ENCODE results near the gene SCD5. TPM values are rescaled to one million over a fixed set of nuclear protein-coding genes. Genes with fewer than 3 reads are reported as not detected.

The SCD5 gene
- total and polyA plus RNA-seq, 11 donors, result 1.4 to 6.8 (median 2.5) TPM

- WGBS, 4 donors, result 79 to 82% (median 81%) methylated on average over 1 to 4 of the region's 4 CpGs
- H3K27ac ChIP-seq, result peak overlapping the region in 11 of 12 donors; percentile 1 to 75 (median 39)
- ATAC-seq, result peak in 3 of 4 donors; percentile 51 to 63 (median 63)
- H3K9me3 ChIP-seq, result no peaks in the 10 kb centered on the region
- peaks cover 0 to 21% (median 10%) of the 10 kb centered on the region in 12 donors for H3K4me1 ChIP-seq
- H3K4me3 ChIP-seq, result no peak overlapping the region
- TF ChIP-seq POLR2A (IDR thresholded peaks at IDR 0.05), result no peak
- no peak for TF ChIP-seq CTCF (IDR thresholded peaks at IDR 0.05)
- intact Hi-C loops (cut with DNase I), result no loop called here
- H3K36me3 ChIP-seq, result no peaks in the 10 kb centered on the region
- H3K27me3 ChIP-seq, result no peaks in the 10 kb centered on the region
- peak in 1 of 5 donors; percentile 37 for DNase-seq
These were observed 45.4 kb downstream of the SCD5 start for GRCh38 chr4:82753238-82753637.

GRCh38 chr4:82748810-82749470 lies 49.7 kb downstream of the SCD5 start:
- no peak for TF ChIP-seq CTCF (IDR thresholded peaks at IDR 0.05)
- no peak for TF ChIP-seq POLR2A (IDR thresholded peaks at IDR 0.05)
- intact Hi-C loops (cut with DNase I), result no loop called here
- Histone ChIP-seq H3K27ac (no peak overlapping the region), H3K36me3 (no peaks in the 10 kb centered on the region), H3K27me3 (no peaks in the 10 kb centered on the region), H3K4me3 (no peak overlapping the region), H3K4me1 (peaks cover 0 to 18% (median 6%) of the 10 kb centered on the region in 12 donors), H3K9me3 (no peaks in the 10 kb centered on the region)
- ATAC-seq (peak in 1 of 4 donors; percentile 45), DNase-seq (no peak)
- 86 to 91% (median 89%) methylated on average over 6 of the region's 6 CpGs for WGBS, 4 donors

- no peaks in the 10 kb centered on the region for H3K9me3 ChIP-seq
- intact Hi-C loops (cut with DNase I), result no loop called here
- H3K4me3 ChIP-seq, result no peak overlapping the region
- ATAC-seq, result no peak
- no peaks in the 10 kb centered on the region for H3K27me3 ChIP-seq
- no peak overlapping the region for H3K27ac ChIP-seq
- H3K4me1 ChIP-seq, result peaks cover 0 to 8% (median 0%) of the 10 kb centered on the region in 12 donors
- no peak for DNase-seq
- no peaks in the 10 kb centered on the region for H3K36me3 ChIP-seq
- TF ChIP-seq CTCF (IDR thresholded peaks at IDR 0.05) (no peak), POLR2A (IDR thresholded peaks at IDR 0.05) (no peak)
- WGBS, 4 donors, result 65 to 78% (median 75%) methylated on average over 6 of the region's 6 CpGs
These were observed 50.7 kb downstream of the SCD5 start for GRCh38 chr4:82747686-82748575.
